SK-N-SH treated with all-trans-retinoic acid at 6 μM for 48 hours (cell line): Measurements from ENCODE around the gene PGP.

ENCODE experiments used
- ATAC-seq: fragments of 200-7000 bp; cut with Tn5 transposase; 3 replicates; pipeline ENCODE4 v1.9.1; 2020; ENCODE audit warnings: mild to moderate bottlenecking, moderate library complexity
- ARNTL ChIP-seq: fragments of 450-650 bp; formaldehyde crosslinking; IDR thresholded peaks from 2 replicates; pipeline ENCODE4 v1.5.0; 2020; ENCODE audit warnings: low read depth, mild to moderate bottlenecking, moderate library complexity, borderline replicate concordance
- BACH2 ChIP-seq: fragments of 250-450 bp; sonication (Bioruptor Pico); IDR thresholded peaks from 2 replicates; pipeline ENCODE4 v1.9.0; 2021; ENCODE audit warnings: mild to moderate bottlenecking, borderline replicate concordance
- CSDC2 ChIP-seq: fragments of 250-450 bp; sonication (Bioruptor Pico); IDR thresholded peaks from 2 replicates; pipeline ENCODE4 v1.5.0; 2020; ENCODE audit warnings: mild to moderate bottlenecking, moderate library complexity
- ESRRG ChIP-seq: fragments of 250-450 bp; sonication (Bioruptor Pico); IDR thresholded peaks from 2 replicates; pipeline ENCODE4 v1.6.1; 2021; ENCODE audit warnings: mild to moderate bottlenecking
- GLIS3 ChIP-seq: fragments of 250-450 bp; sonication (Bioruptor Pico); IDR thresholded peaks from 2 replicates; pipeline ENCODE4 v1.5.0; 2020; ENCODE audit warnings: mild to moderate bottlenecking, moderate library complexity
- ISL1 ChIP-seq: fragments of 250-450 bp; sonication (Bioruptor Pico); IDR thresholded peaks from 2 replicates; pipeline ENCODE4 v2.1.2; 2022; ENCODE audit warnings: mild to moderate bottlenecking, moderate library complexity
- OSR1 ChIP-seq: fragments of 250-450 bp; sonication (Bioruptor Pico); IDR thresholded peaks from 2 replicates; pipeline ENCODE4 v1.8.0; 2022; ENCODE audit warnings: moderate library complexity, mild to moderate bottlenecking, inconsistent platforms
- PPARA ChIP-seq: fragments of 250-450 bp; sonication (Bioruptor Pico); IDR thresholded peaks from 2 replicates; pipeline ENCODE4 v1.5.0; 2020; ENCODE audit warnings: mild to moderate bottlenecking, borderline replicate concordance
- RARB ChIP-seq: fragments of 250-450 bp; sonication (Bioruptor Pico); IDR thresholded peaks from 2 replicates; pipeline ENCODE4 v1.8.0; 2021; ENCODE audit warnings: mild to moderate bottlenecking, moderate library complexity
- SNAI2 ChIP-seq: fragments of 250-450 bp; sonication (Bioruptor Pico); IDR thresholded peaks from 2 replicates; pipeline ENCODE4 v1.5.0; 2020; ENCODE audit warnings: mild to moderate bottlenecking, moderate library complexity
- TCF4 ChIP-seq: fragments of 250-450 bp; sonication (Bioruptor Pico); IDR thresholded peaks from 2 replicates; pipeline ENCODE4 v1.8.0; 2021; ENCODE audit warnings: mild to moderate bottlenecking, moderate library complexity, borderline replicate concordance
- TOX ChIP-seq: fragments of 250-450 bp; sonication (Bioruptor Pico); IDR thresholded peaks from 2 replicates; pipeline ENCODE4 v1.8.0; 2021; ENCODE audit warnings: mild to moderate bottlenecking, moderate library complexity, borderline replicate concordance
- ZC3H10 ChIP-seq: fragments of 250-450 bp; sonication (Bioruptor Pico); IDR thresholded peaks from 2 replicates; pipeline ENCODE4 v1.5.1; 2021; ENCODE audit warnings: mild to moderate bottlenecking, moderate library complexity
- ZFP3 ChIP-seq: fragments of 250-450 bp; sonication (Bioruptor Pico); IDR thresholded peaks from 2 replicates; pipeline ENCODE4 v1.5.0; 2020; ENCODE audit warnings: mild to moderate bottlenecking, moderate library complexity
- ZFP30 ChIP-seq: fragments of 450-650 bp; formaldehyde crosslinking; IDR thresholded peaks from 2 replicates; pipeline ENCODE4 v1.5.0; 2022; ENCODE audit warnings: mild to moderate bottlenecking, moderate library complexity
- ZNF565 ChIP-seq: fragments of 450-650 bp; formaldehyde crosslinking; conservative IDR thresholded peaks from 2 replicates; pipeline ENCODE4 v1.5.0; 2020; ENCODE audit warnings: low read depth, mild to moderate bottlenecking, moderate library complexity
- ZNF70 ChIP-seq: fragments of 450-650 bp; formaldehyde crosslinking; IDR thresholded peaks from 2 replicates; pipeline ENCODE4 v1.5.0; 2020; ENCODE audit warnings: mild to moderate bottlenecking, moderate library complexity
- ZNF8 ChIP-seq: fragments of 450-650 bp; formaldehyde crosslinking; IDR thresholded peaks from 2 replicates; pipeline ENCODE4 v1.5.0; 2020; ENCODE audit warnings: mild to moderate bottlenecking, moderate library complexity
- TF ChIP-seq, protein P1 (sequence below): fragments of 250-450 bp; sonication (Bioruptor Pico); IDR thresholded peaks from 2 replicates; pipeline ENCODE4 v1.5.0; 2020; ENCODE audit warnings: mild to moderate bottlenecking, moderate library complexity
- TF ChIP-seq, protein P2 (sequence below): fragments of 250-450 bp; sonication (Bioruptor Pico); IDR thresholded peaks from 2 replicates; pipeline ENCODE4 v1.5.1; 2021; ENCODE audit warnings: mild to moderate bottlenecking, moderate library complexity
- TF ChIP-seq, protein P3 (sequence below): fragments of 250-450 bp; sonication (Bioruptor Pico); IDR thresholded peaks from 2 replicates; pipeline ENCODE4 v1.8.0; 2021; ENCODE audit warnings: low read depth, mild to moderate bottlenecking, moderate library complexity, borderline replicate concordance

The PGP gene

DNA sequence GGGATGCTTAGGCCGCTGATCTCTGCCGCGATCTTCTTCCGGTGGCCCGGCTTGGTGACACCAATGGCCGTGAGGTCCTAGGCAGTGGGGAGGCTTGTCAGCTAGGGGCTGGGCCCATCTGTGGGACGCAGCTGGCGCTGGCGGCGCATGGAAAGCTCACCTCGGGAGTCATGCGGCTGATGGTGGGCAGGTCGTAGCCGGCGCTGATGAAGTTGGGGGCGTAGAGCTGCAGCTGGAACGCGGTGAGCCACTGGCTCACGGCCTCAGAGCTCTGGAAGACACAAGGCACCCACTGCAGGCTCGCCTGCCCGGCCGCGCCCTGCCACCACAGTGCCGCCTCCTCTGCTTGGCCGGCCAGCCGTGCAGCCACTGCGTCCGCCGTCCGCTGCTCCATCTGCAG lies 31.0 kb downstream of the PGP start:
- TF ChIP-seq ZNF8 (CRISPR knock-in tag) (no peak), ZNF565 (CRISPR knock-in tag) (no peak), TOX (CRISPR knock-in tag) (no peak), GLIS3 (no peak), PPARA (CRISPR knock-in tag) (no peak), ZFP3 (CRISPR knock-in tag) (no peak)
- TF ChIP-seq, protein P1, sequence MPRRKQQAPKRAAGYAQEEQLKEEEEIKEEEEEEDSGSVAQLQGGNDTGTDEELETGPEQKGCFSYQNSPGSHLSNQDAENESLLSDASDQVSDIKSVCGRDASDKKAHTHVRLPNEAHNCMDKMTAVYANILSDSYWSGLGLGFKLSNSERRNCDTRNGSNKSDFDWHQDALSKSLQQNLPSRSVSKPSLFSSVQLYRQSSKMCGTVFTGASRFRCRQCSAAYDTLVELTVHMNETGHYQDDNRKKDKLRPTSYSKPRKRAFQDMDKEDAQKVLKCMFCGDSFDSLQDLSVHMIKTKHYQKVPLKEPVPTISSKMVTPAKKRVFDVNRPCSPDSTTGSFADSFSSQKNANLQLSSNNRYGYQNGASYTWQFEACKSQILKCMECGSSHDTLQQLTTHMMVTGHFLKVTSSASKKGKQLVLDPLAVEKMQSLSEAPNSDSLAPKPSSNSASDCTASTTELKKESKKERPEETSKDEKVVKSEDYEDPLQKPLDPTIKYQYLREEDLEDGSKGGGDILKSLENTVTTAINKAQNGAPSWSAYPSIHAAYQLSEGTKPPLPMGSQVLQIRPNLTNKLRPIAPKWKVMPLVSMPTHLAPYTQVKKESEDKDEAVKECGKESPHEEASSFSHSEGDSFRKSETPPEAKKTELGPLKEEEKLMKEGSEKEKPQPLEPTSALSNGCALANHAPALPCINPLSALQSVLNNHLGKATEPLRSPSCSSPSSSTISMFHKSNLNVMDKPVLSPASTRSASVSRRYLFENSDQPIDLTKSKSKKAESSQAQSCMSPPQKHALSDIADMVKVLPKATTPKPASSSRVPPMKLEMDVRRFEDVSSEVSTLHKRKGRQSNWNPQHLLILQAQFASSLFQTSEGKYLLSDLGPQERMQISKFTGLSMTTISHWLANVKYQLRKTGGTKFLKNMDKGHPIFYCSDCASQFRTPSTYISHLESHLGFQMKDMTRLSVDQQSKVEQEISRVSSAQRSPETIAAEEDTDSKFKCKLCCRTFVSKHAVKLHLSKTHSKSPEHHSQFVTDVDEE: no peak
- TF ChIP-seq, protein P2, sequence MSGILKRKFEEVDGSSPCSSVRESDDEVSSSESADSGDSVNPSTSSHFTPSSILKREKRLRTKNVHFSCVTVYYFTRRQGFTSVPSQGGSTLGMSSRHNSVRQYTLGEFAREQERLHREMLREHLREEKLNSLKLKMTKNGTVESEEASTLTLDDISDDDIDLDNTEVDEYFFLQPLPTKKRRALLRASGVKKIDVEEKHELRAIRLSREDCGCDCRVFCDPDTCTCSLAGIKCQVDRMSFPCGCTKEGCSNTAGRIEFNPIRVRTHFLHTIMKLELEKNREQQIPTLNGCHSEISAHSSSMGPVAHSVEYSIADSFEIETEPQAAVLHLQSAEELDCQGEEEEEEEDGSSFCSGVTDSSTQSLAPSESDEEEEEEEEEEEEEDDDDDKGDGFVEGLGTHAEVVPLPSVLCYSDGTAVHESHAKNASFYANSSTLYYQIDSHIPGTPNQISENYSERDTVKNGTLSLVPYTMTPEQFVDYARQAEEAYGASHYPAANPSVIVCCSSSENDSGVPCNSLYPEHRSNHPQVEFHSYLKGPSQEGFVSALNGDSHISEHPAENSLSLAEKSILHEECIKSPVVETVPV (CRISPR knock-in tag): no peak
- ATAC-seq: no peak

DNA sequence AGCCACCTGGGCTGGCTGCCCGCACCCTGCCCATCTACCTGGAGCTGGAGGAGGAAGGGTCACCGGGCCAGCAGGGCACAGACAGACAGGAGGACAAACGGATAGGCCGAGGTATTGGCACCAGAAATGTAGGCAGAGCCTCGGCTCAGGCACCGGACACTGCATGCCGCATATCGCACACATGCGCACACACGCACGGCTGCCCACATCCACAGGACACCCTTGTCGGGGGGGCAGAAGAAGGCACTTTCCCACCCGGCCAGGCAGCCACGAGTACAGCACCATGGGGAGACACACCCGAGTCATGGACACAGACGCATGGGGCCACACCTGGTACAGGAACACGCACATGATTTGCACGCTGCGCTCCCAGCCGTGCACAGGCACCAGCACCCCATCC lies 32.7 kb downstream of the PGP start:
- ATAC-seq: no peak

DNA sequence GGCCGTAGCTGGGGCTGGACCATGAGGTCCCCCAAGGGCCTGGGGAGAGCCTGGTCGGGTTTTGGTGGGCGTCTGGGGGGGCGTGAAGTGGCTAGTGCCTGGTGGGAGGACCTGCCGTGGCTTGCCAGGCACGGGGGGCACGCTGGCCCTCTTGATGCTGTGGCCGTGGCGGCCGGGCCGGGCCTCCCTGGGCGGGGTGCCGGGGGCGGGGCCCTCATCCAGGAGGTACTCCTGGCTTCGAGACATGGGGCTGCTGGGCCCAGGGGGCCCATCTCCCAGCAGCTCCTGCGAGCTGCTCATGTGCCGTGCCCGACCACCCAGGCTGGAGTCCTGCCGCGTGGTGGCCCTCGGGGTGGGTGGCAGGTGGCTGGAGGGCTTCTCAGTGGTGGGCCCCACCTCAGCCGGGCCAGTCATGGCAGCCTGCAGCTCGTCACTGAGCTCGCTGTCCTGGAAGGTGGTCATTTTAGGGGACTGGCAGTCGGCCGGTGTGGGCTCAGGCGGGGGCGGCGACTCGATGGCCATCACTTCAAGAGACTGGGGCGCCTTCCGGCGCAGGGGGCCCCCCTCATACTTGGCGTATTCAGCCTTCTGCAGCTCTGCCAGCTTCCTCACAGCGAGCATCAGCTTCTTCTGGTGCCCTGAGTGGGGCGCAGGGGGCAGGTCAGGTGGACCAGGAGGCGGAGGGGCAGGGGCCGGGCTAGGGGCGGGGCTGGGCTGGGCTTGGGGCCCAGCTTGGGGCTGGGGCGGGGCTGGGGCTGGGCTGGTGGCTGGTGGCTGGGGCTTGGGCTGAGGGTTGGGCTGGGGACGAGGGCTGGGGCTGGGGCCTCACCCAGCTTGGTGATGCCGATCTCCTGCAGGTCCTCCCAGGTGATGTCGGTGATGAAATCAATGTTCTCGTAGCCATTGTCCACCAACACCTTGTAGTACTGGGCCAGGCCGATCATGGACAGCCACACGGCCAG lies 33.4 kb downstream of the PGP start:
- ATAC-seq: no peak
- TF ChIP-seq OSR1 (CRISPR knock-in tag): no peak
- TF ChIP-seq ESRRG (CRISPR knock-in tag): no peak
- TF ChIP-seq, protein P2 (CRISPR knock-in tag): no peak
- no peak for TF ChIP-seq ZC3H10
- TF ChIP-seq ZFP30: no peak
- no peak for TF ChIP-seq RARB (CRISPR knock-in tag)
- no peak for TF ChIP-seq BACH2
- no peak for TF ChIP-seq CSDC2 (CRISPR knock-in tag)
- TF ChIP-seq, protein P1: no peak
- TF ChIP-seq TCF4: no peak
- no peak for TF ChIP-seq TOX (CRISPR knock-in tag)

More for the DNA sequence above, 32.7 kb downstream of the PGP start:
- TF ChIP-seq TOX (CRISPR knock-in tag): no peak
- no peak for TF ChIP-seq ZNF565 (CRISPR knock-in tag)
- TF ChIP-seq, protein P1: no peak
- TF ChIP-seq GLIS3: no peak
- TF ChIP-seq ZFP30: no peak
- no peak for TF ChIP-seq RARB (CRISPR knock-in tag)
- TF ChIP-seq OSR1 (CRISPR knock-in tag): no peak
- TF ChIP-seq, protein P3, sequence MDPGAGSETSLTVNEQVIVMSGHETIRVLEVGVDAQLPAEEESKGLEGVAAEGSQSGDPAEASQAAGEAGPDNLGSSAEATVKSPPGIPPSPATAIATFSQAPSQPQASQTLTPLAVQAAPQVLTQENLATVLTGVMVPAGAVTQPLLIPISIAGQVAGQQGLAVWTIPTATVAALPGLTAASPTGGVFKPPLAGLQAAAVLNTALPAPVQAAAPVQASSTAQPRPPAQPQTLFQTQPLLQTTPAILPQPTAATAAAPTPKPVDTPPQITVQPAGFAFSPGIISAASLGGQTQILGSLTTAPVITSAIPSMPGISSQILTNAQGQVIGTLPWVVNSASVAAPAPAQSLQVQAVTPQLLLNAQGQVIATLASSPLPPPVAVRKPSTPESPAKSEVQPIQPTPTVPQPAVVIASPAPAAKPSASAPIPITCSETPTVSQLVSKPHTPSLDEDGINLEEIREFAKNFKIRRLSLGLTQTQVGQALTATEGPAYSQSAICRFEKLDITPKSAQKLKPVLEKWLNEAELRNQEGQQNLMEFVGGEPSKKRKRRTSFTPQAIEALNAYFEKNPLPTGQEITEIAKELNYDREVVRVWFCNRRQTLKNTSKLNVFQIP: no peak
- no peak for TF ChIP-seq SNAI2 (CRISPR knock-in tag)
- TF ChIP-seq ZC3H10: no peak
- TF ChIP-seq ZNF70: no peak
- no peak for TF ChIP-seq BACH2
- TF ChIP-seq CSDC2 (CRISPR knock-in tag): no peak
- TF ChIP-seq ARNTL (CRISPR knock-in tag): no peak
- TF ChIP-seq ISL1 (CRISPR knock-in tag): no peak
- TF ChIP-seq ESRRG (CRISPR knock-in tag): no peak
